B cell (primary cell): Measurements from ENCODE around the gene FAM161B. TPM values are rescaled to one million over a fixed set of nuclear protein-coding genes. Genes with fewer than 3 reads are reported as not detected.

ENCODE experiments used
- ATAC-seq: fragments of 200-7000 bp; cut with Tn5 transposase; one replicate; pipeline ENCODE4 v1.10.0; 2021; ENCODE audit warnings: low read depth, mild to moderate bottlenecking, moderate number of reproducible peaks, moderate library complexity
- CTCF ChIA-PET: fragments of 350-600 bp; sonication (Branson Sonifier 250); formaldehyde crosslinking; loops from one replicate; lab custom pipeline; 2021; ENCODE audit warnings: antibody characterized with exemption, inconsistent platforms; lab: Charles Lee
- POLR2A ChIA-PET: fragments of 350-600 bp; sonication (Branson Sonifier 250); formaldehyde crosslinking; loops from one replicate; lab custom pipeline; 2021; ENCODE audit warnings: antibody characterized with exemption; lab: Charles Lee
- DNase-seq: peaks from one replicate; pipeline ENCODE4 v3.0.0; 2013
- H2AFZ ChIP-seq: 2 replicates; pipeline ENCODE4 v1.6.1; 2012; ENCODE audit warnings: mild to moderate bottlenecking, low read depth, low read length; ENCODE audit not compliant: insufficient read depth, poor library complexity, severe bottlenecking
- H3K27ac ChIP-seq, 2 donors: 1 replicate in 1 of 2; 2 replicates in 1 of 2; pipeline ENCODE4 v1.5.1; 2012 to 2013; ENCODE audit warnings: low read length in 2 of 2, mild to moderate bottlenecking in 2 of 2, moderate library complexity in 1 of 2
- H3K27me3 ChIP-seq, 4 experiments: fragments of 200-600 bp in 1 of 4; sonication (generic) in 1 of 4; replicated peaks in 1 of 4; 1 replicate in 2 of 4; 2 replicates in 2 of 4; pipeline versions ENCODE4 v1.6.1 to v1.7.0; 2013 to 2016; ENCODE audit warnings: low read length in 3 of 4, mild to moderate bottlenecking in 2 of 4, mixed read lengths in 1 of 4, moderate library complexity in 1 of 4; ENCODE audit not compliant: insufficient read depth in 4 of 4, control insufficient read depth in 3 of 4; ENCODE audit errors: control extremely low read depth in 1 of 4
- H3K36me3 ChIP-seq, 2 experiments: replicated peaks in 1 of 2; 1 replicate in 1 of 2; 2 replicates in 1 of 2; pipeline versions ENCODE4 v1.6.1 to v1.7.1; 2013; ENCODE audit warnings: low read length in 1 of 2; ENCODE audit not compliant: insufficient read depth in 2 of 2, control insufficient read depth in 1 of 2; ENCODE audit errors: control extremely low read depth in 1 of 2, extremely low read depth in 1 of 2
- H3K4me1 ChIP-seq, 2 donors: fragments of 200-600 bp in 1 of 2; sonication (generic) in 1 of 2; 1 replicate in 1 of 2; 2 replicates in 1 of 2; pipeline versions ENCODE4 v1.5.1 to v1.6.1; 2013 to 2017; ENCODE audit warnings: low read length in 2 of 2; ENCODE audit not compliant: control insufficient read depth in 2 of 2, insufficient read depth in 2 of 2
- H3K4me2 ChIP-seq: replicated peaks from 2 replicates; pipeline ENCODE3; 2012; ENCODE audit warnings: mild to moderate bottlenecking, low read depth, low read length; ENCODE audit not compliant: poor library complexity, severe bottlenecking
- H3K4me3 ChIP-seq, 5 experiments: fragments of 200-600 bp in 1 of 5; sonication (generic) in 1 of 5; 1 replicate in 3 of 5; 2 replicates in 2 of 5; pipeline versions ENCODE4 v1.5.1 to v1.7.0; 2011 to 2016; ENCODE audit warnings: low read length in 4 of 5, mild to moderate bottlenecking in 4 of 5, low read depth in 2 of 5, control low read depth in 1 of 5, moderate library complexity in 1 of 5; ENCODE audit not compliant: insufficient read depth in 1 of 5; ENCODE audit errors: control extremely low read depth in 1 of 5, extremely low read depth in 1 of 5
- H3K79me2 ChIP-seq: fragments of 200-600 bp; sonication (generic); one replicate; pipeline ENCODE4 v1.6.0; 2016; ENCODE audit warnings: low read length; ENCODE audit not compliant: control insufficient read depth, insufficient read depth
- H3K9ac ChIP-seq: fragments of 200-600 bp; sonication (generic); 2 replicates; pipeline ENCODE4 v1.6.1; 2017; ENCODE audit warnings: mild to moderate bottlenecking, low read length, moderate library complexity
- H3K9me3 ChIP-seq, 3 donors: one replicate each; pipeline versions ENCODE4 v1.6.1 to v1.7.1; 2013; ENCODE audit warnings: low read length in 2 of 3; ENCODE audit not compliant: control insufficient read depth in 2 of 3, insufficient read depth in 1 of 3; ENCODE audit errors: control extremely low read depth in 1 of 3
- H4K20me1 ChIP-seq: 2 replicates; pipeline ENCODE4 v1.6.0; 2012; ENCODE audit warnings: mild to moderate bottlenecking, low read length; ENCODE audit not compliant: insufficient read depth, control insufficient read depth, poor library complexity, severe bottlenecking
- H3K27ac Mint-ChIP-seq: one replicate; pipeline ENCODE4 v1.8.0; 2021; ENCODE audit warnings: mixed read lengths
- H3K27me3 Mint-ChIP-seq: one replicate; pipeline ENCODE4 v1.8.0; 2021; ENCODE audit warnings: mixed read lengths
- H3K4me1 Mint-ChIP-seq: one replicate; pipeline ENCODE4 v1.8.0; 2021; ENCODE audit warnings: mixed read lengths
- H3K4me3 Mint-ChIP-seq: one replicate; pipeline ENCODE4 v1.8.0; 2021; ENCODE audit warnings: mixed read lengths
- H3K9me3 Mint-ChIP-seq: one replicate; pipeline ENCODE4 v1.8.0; 2022; ENCODE audit warnings: mixed read lengths; ENCODE audit not compliant: insufficient read depth
- EZH2 ChIP-seq: IDR thresholded peaks from 2 replicates; pipeline ENCODE4 v1.6.1; 2012; ENCODE audit warnings: borderline replicate concordance, low read depth, mild to moderate bottlenecking, moderate library complexity, low read length; ENCODE audit not compliant: insufficient read depth, poor library complexity, severe bottlenecking
- WGBS: methylation state at CpG from one replicate; pipeline ENCODE4 v1.1.5; 2013; ENCODE audit warnings: missing lambda C conversion rate; ENCODE audit not compliant: insufficient coverage; 5-methylcytosine and 5-hydroxymethylcytosine counted together
- intact Hi-C: fragments of 100-400 bp; cut with micrococcal nuclease; formaldehyde crosslinking; loops from one replicate; pipeline ENCODE4 v1.10.0; 2022
- polyA plus RNA-seq: library from polyadenylated mRNA; depleted of rRNA; stranded (reverse); fragments of >200 nt; gene quantifications from 2 replicates; pipeline ENCODE4 v1.2.3, GENCODE V29; 2012
- total RNA-seq, 2 donors: library from RNA; stranded (reverse); fragments of 120-200 nt in 1 of 2; gene quantifications; 1 replicate in 1 of 2; 2 replicates in 1 of 2; pipeline versions ENCODE4 v1.2.3 to v1.2.4, GENCODE V29; 2013 to 2022
- TF ChIP-seq, protein P1 (sequence below): fragments of 200-600 bp; IDR thresholded peaks from one replicate; pipeline ENCODE4 v1.8.0; 2022; ENCODE audit warnings: antibody characterized with exemption, mild to moderate bottlenecking

The FAM161B gene
- total and polyA plus RNA-seq, 2 donors (not counting 1 experiment from before 2014, with no cell fraction given): 1.6 to 5.9 TPM

DNA sequence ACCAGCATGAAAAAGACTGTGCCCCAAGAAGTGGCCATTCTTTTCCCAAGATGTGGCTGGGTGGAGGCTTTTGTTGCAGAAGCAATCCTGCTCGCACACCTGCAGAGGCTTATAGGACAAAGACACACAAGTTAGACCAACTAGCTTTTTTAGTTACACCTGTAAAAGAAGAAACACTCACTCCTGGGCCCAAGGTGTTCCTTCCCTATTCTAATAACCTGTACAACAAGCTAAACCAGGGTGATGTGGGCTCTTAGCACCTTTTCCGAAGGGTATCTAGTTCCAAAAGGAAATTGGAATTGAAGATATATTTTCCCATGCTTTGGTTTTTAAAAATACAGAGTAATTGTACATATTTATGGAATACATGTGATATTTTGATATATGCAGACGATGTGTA lies 38.2 kb upstream of the FAM161B start:
- WGBS: no CpG with 5 or more reads among the region's 3 CpGs
- ATAC-seq (no peak), DNase-seq (no peak)
- no peak overlapping the region for H2AFZ ChIP-seq
- H3K9me3 ChIP-seq: no peaks in the 10 kb centered on the region
- Mint-ChIP-seq H3K4me3 (no peak overlapping the region), H3K9me3 (no peaks in the 10 kb centered on the region), H3K27ac (no peak overlapping the region), H3K27me3 (no peaks in the 10 kb centered on the region), H3K4me1 (no peaks in the 10 kb centered on the region)
- no peak overlapping the region for H3K4me2 ChIP-seq
- H3K27ac ChIP-seq: no peak overlapping the region
- no peaks in the 10 kb centered on the region for H3K4me1 ChIP-seq
- H3K27me3 ChIP-seq: no peaks in the 10 kb centered on the region
- ChIA-PET POLR2A (no interaction called here), CTCF (no interaction called here)
- no peak overlapping the region for H3K9ac ChIP-seq
- no peaks in the 10 kb centered on the region for H4K20me1 ChIP-seq
- no peaks in the 10 kb centered on the region for H3K79me2 ChIP-seq
- no peak overlapping the region for H3K4me3 ChIP-seq
- intact Hi-C loops: no loop called here
- H3K36me3 ChIP-seq: peaks cover 0 to 20% of the 10 kb centered on the region in 2 experiments
- no peak for TF ChIP-seq EZH2
- TF ChIP-seq, protein P1, sequence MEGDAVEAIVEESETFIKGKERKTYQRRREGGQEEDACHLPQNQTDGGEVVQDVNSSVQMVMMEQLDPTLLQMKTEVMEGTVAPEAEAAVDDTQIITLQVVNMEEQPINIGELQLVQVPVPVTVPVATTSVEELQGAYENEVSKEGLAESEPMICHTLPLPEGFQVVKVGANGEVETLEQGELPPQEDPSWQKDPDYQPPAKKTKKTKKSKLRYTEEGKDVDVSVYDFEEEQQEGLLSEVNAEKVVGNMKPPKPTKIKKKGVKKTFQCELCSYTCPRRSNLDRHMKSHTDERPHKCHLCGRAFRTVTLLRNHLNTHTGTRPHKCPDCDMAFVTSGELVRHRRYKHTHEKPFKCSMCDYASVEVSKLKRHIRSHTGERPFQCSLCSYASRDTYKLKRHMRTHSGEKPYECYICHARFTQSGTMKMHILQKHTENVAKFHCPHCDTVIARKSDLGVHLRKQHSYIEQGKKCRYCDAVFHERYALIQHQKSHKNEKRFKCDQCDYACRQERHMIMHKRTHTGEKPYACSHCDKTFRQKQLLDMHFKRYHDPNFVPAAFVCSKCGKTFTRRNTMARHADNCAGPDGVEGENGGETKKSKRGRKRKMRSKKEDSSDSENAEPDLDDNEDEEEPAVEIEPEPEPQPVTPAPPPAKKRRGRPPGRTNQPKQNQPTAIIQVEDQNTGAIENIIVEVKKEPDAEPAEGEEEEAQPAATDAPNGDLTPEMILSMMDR: no peak

DNA sequence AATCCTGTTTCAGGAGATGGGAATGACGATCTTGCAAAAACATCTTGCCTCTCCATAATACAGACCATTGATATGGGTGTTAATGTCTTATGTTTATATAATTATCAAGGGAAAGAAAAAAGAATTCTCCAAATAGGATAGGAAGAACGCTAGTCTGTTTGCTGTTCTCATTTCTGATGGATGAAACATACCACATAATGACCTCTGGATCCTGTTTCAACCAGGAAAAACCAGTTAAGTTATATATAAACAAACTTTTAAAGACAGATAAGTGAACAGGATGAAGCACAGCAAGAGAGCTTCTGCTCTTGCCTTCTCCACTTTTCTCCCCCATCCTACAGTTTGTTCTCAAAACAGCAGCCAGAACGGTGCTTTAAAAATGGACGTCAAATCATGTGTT lies 28.0 kb upstream of the FAM161B start:
- WGBS: 83% methylated on average over 1 of the region's 4 CpGs

More for the DNA sequence above, 28.0 kb upstream of the FAM161B start:
- Histone ChIP-seq H2AFZ (no peak overlapping the region), H3K79me2 (no peaks in the 10 kb centered on the region), H3K27ac (no peak overlapping the region), H3K36me3 (peaks cover 0 to 10% of the 10 kb centered on the region in 2 experiments), H3K9me3 (no peaks in the 10 kb centered on the region), H3K4me3 (no peak overlapping the region), H3K27me3 (no peaks in the 10 kb centered on the region), H3K9ac (no peak overlapping the region), H3K4me1 (no peaks in the 10 kb centered on the region), H4K20me1 (no peaks in the 10 kb centered on the region), H3K4me2 (no peak overlapping the region)
- ATAC-seq (no peak), DNase-seq (no peak)
- H3K4me1 Mint-ChIP-seq: no peaks in the 10 kb centered on the region
- H3K4me3 Mint-ChIP-seq: no peak overlapping the region
- H3K9me3 Mint-ChIP-seq: no peaks in the 10 kb centered on the region
- ChIA-PET POLR2A (no interaction called here), CTCF (no interaction called here)
- no peak for TF ChIP-seq EZH2
- TF ChIP-seq, protein P1: no peak
- H3K27ac Mint-ChIP-seq: no peak overlapping the region
- intact Hi-C loops: no loop called here
- no peaks in the 10 kb centered on the region for H3K27me3 Mint-ChIP-seq
